NB4 (cell line): ENCODE results near the gene NOX3.

ENCODE experiments used
- MYC ChIP-seq: IDR thresholded peaks from 2 replicates; pipeline ENCODE4 v1.6.1; 2011; ENCODE audit warnings: low read depth, low read length
- POLR2A ChIP-seq: IDR thresholded peaks from 2 replicates; pipeline ENCODE4 v1.6.1; 2011; ENCODE audit warnings: mild to moderate bottlenecking; ENCODE audit not compliant: insufficient read length; ENCODE audit errors: extremely low read depth
- TF ChIP-seq, protein P1 (sequence below): IDR thresholded peaks from one replicate; pipeline ENCODE4 v1.5.1; 2012; ENCODE audit warnings: low read depth, low read length

DNA sequence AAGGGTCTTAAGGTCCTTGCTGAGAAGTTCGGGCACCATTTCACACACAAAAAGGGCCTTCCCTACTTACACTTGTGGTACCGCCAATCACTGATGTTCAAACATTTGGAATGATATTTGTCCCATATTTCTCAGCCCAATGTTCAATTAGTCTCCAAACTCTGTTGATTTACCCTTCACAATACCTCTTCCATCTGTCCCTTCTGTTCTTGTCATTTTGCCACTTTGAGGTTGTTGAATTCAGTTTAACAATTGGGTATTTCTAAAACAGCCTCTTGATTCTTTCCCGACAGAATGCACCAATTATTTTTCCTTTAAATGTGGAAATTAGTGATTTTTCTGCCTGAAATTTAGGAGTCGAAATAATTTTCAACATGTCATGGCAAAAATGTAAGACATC lies 46.2 kb downstream of the NOX3 start:
- TF ChIP-seq, protein P1, sequence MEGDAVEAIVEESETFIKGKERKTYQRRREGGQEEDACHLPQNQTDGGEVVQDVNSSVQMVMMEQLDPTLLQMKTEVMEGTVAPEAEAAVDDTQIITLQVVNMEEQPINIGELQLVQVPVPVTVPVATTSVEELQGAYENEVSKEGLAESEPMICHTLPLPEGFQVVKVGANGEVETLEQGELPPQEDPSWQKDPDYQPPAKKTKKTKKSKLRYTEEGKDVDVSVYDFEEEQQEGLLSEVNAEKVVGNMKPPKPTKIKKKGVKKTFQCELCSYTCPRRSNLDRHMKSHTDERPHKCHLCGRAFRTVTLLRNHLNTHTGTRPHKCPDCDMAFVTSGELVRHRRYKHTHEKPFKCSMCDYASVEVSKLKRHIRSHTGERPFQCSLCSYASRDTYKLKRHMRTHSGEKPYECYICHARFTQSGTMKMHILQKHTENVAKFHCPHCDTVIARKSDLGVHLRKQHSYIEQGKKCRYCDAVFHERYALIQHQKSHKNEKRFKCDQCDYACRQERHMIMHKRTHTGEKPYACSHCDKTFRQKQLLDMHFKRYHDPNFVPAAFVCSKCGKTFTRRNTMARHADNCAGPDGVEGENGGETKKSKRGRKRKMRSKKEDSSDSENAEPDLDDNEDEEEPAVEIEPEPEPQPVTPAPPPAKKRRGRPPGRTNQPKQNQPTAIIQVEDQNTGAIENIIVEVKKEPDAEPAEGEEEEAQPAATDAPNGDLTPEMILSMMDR, result no peak
- TF ChIP-seq POLR2A, result no peak
- TF ChIP-seq MYC, result no peak
